Muscle of leg (tissue), 11 donors: ENCODE results near the gene NCOA1. TPM values are rescaled to one million over a fixed set of nuclear protein-coding genes. Genes with fewer than 3 reads are reported as not detected.
"Not testable (repeated sequence)": the region's sequence is repeated elsewhere in the genome, so short reads cannot be mapped to it uniquely, and the experiment has no call there.

Experiments used
- DNase-seq: peaks from one replicate; pipeline ENCODE4 v3.0.0; 2013
- H3K27ac ChIP-seq: one replicate; pipeline ENCODE4 v1.5.1; 2013; ENCODE audit warnings: mild to moderate bottlenecking, low read length, control low read depth
- H3K27me3 ChIP-seq: one replicate; pipeline ENCODE4 v1.6.1; 2013; ENCODE audit warnings: low read length; ENCODE audit not compliant: control insufficient read depth, insufficient read depth
- H3K36me3 ChIP-seq: one replicate; pipeline ENCODE4 v1.6.1; 2013; ENCODE audit warnings: low read length; ENCODE audit not compliant: control insufficient read depth, insufficient read depth
- H3K4me1 ChIP-seq: one replicate; pipeline ENCODE4 v1.6.1; 2013; ENCODE audit warnings: low read length; ENCODE audit not compliant: control insufficient read depth, insufficient read depth
- H3K4me3 ChIP-seq: one replicate; pipeline ENCODE4 v1.5.1; 2013; ENCODE audit warnings: low read length, control low read depth
- H3K9me3 ChIP-seq: replicated peaks from 2 replicates; pipeline ENCODE4 v1.6.1; 2013; ENCODE audit warnings: low read depth, low read length; ENCODE audit not compliant: control insufficient read depth
- WGBS: methylation state at CpG from one replicate; pipeline ENCODE4 v1.1.5; 2013; ENCODE audit warnings: missing lambda C conversion rate; ENCODE audit not compliant: insufficient coverage; 5-methylcytosine and 5-hydroxymethylcytosine counted together
- polyA plus RNA-seq, 8 donors: library from polyadenylated mRNA; unstranded; fragments of 120-200 nt; gene quantifications; one replicate each; pipeline versions ENCODE4 v1.2.1 to v1.2.3, GENCODE V29; 2013; ENCODE audit warnings: inconsistent platforms in 1 of 8, low replicate concordance in 1 of 8; ENCODE audit not compliant: insufficient read length in 8 of 8, insufficient read depth in 1 of 8
- total RNA-seq: library from RNA; stranded (reverse); fragments of 120-200 nt; gene quantifications from one replicate; pipeline ENCODE4 v1.2.4, GENCODE V29; 2013

The NCOA1 gene
- total and polyA plus RNA-seq, 9 donors: 69.6 to 106 (median 89.6) TPM

GRCh38 chr2:24783641-24784040 is 292.6 kb downstream of the NCOA1 start:
- no peaks in the 10 kb centered on the region for H3K9me3 ChIP-seq
- no peak for DNase-seq
- no peaks in the 10 kb centered on the region for H3K27me3 ChIP-seq
- no peaks in the 10 kb centered on the region for H3K36me3 ChIP-seq
- WGBS: no CpG with 5 or more reads among the region's 3 CpGs
- no peak overlapping the region for H3K27ac ChIP-seq
- H3K4me3 ChIP-seq: no peak overlapping the region
- peaks cover 6% of the 10 kb centered on the region for H3K4me1 ChIP-seq

GRCh38 chr2:24785671-24786321 is 294.7 kb downstream of the NCOA1 start:
- H3K4me1 ChIP-seq: peaks cover 6% of the 10 kb centered on the region
- peak; percentile 43 for DNase-seq
- no peak overlapping the region for H3K27ac ChIP-seq
- no peak overlapping the region for H3K4me3 ChIP-seq
- no peaks in the 10 kb centered on the region for H3K27me3 ChIP-seq
- H3K36me3 ChIP-seq: peaks cover 13% of the 10 kb centered on the region
- WGBS: 69% methylated on average over 6 of the region's 6 CpGs
- H3K9me3 ChIP-seq: no peaks in the 10 kb centered on the region

- H3K27ac ChIP-seq: no peak overlapping the region
- H3K4me3 ChIP-seq: no peak overlapping the region
- H3K36me3 ChIP-seq: peaks cover 13% of the 10 kb centered on the region
- H3K27me3 ChIP-seq: no peaks in the 10 kb centered on the region
- no peak for DNase-seq
- H3K9me3 ChIP-seq: no peaks in the 10 kb centered on the region
- WGBS: 64% methylated on average over 2 of the region's 2 CpGs
- H3K4me1 ChIP-seq: peaks cover 6% of the 10 kb centered on the region
Measured at GRCh38 chr2:24787532-24787931, 296.5 kb downstream of the NCOA1 start.

DNA sequence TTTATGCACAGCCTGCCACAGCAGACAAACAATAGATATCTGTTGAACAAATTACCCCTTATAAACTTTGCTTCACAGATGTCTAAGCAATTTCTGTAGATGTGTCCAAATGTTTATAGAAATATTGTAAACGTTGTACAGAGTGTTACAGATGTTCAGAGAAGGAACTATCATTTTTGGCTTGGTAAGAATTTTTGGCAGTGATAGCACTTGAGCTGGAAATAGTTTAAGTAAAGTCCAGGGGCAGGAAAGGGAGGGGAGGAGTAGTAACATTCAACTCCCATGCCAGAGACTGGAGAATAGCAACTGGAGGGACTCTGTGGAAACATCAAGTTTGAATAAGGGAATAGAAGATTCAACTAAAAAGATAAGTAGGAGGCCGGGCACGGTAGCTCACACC is 297.8 kb downstream of the NCOA1 start:
- DNase-seq: peak; percentile 56
- 13% methylated on average over 3 of the region's 3 CpGs for WGBS

DNA sequence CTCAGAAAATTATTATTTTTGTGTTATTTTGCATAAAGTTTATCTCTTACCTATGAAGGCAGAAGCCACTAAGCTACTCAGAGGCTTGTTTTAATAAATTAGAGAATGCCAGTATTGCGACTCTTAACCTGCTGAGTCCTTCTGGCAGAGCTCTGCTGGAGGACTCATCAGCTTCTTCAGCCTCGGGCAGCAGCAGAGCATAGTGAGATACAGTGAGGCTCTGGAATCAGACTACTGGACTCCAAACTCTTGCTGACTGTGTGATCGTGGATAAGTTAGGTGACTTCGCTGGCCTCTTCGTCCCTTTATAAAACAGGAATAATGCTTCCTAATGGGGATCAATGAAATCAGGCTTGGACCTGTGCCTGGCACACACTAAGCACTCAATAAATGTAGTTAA is 300.4 kb downstream of the NCOA1 start:
- Histone ChIP-seq H3K4me1 (peaks cover 6% of the 10 kb centered on the region), H3K27ac (no peak overlapping the region)
- WGBS: 79% methylated on average over 2 of the region's 5 CpGs

More for the DNA sequence above, 297.8 kb downstream of the NCOA1 start:
- peaks cover 9% of the 10 kb centered on the region for H3K4me1 ChIP-seq
- no peaks in the 10 kb centered on the region for H3K27me3 ChIP-seq
- H3K4me3 ChIP-seq: no peak overlapping the region
- H3K27ac ChIP-seq: no peak overlapping the region
- peaks cover 13% of the 10 kb centered on the region for H3K36me3 ChIP-seq
- no peaks in the 10 kb centered on the region for H3K9me3 ChIP-seq

DNA sequence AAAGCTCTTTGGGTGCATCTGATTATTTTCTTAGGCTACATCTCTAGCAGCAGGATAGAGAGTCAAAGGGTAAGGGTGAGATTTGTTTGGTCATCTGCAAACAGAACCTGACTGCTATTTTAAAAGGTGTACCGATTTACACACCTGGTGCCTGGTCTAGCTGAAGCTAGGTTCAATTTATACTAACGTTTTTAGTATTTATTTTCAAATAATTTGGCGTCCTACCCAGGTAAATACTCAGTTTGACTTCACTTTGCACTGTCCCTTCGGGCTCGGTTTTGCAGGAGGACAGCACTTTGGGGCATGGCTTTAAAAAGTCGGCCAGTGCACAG is 301.5 kb downstream of the NCOA1 start:
- Histone ChIP-seq H3K9me3 (no peaks in the 10 kb centered on the region), H3K27ac (peak overlapping the region; percentile 98), H3K4me3 (peak overlapping the region; percentile 91), H3K4me1 (peaks cover 6% of the 10 kb centered on the region), H3K36me3 (peaks cover 18% of the 10 kb centered on the region), H3K27me3 (no peaks in the 10 kb centered on the region)
- DNase-seq: no peak
- 0% methylated on average over 3 of the region's 6 CpGs for WGBS

More for the DNA sequence above, 300.4 kb downstream of the NCOA1 start:
- H3K9me3 ChIP-seq: no peaks in the 10 kb centered on the region
- no peak overlapping the region for H3K4me3 ChIP-seq
- no peaks in the 10 kb centered on the region for H3K27me3 ChIP-seq
- H3K36me3 ChIP-seq: peaks cover 16% of the 10 kb centered on the region
- DNase-seq: no peak

DNA sequence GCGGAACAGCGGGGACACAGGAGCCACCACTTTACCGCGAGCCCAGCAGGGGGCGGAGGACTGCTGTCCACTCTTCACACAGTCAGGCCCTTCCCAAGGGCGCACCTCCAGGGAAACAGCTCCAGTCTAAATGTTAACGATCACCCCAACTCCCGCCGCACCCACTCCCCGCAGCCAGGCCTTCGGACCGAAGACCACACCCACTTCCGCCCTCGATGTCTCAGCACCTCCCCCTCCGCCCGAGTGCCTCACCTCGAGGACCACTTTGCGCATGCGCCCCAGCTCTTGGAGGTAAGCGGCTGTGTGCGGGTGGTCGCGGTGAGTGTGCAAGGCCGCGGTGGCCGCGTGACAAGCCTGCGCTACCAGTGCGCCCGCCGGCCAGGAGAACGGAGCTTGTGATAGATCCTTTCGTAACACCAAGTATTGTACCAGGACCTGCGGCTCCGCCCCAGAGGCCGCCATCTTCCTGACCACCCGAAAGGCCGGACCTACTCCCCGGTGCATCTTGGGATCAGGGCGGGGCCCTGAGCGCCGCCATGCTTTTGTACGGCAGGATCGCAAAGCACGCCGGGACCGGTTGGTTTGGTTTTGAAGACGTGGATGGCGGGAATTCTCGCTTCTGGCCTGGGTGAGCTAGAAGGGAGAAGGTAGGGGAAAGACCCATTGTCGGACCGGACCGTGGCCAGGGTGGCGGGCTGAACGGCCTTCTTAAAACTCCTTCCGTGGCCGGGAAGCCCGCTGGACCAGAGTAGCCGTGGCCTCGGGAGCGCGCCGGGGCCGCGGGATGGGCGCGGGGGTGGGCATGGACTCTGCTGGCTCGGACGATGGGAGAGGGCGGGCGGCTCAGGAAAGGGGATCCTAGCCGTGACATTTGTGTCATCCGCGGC is 302.1 kb downstream of the NCOA1 start, which contains the start of the genes CENPO and PTRHD1:
Gene CENPO (plus strand): TSS at position 552 of the 887 bp plus-strand sequence. CDS start 495 bp downstream, outside the sequence.
Gene PTRHD1 (minus strand): TSS at position 518 of the 887 bp plus-strand sequence. CDS start 14 bp downstream, at position 504.
- WGBS: under 1% methylated on average over 70 of the region's 74 CpGs
- no peaks in the 10 kb centered on the region for H3K27me3 ChIP-seq
- H3K4me1 ChIP-seq: peaks cover 6% of the 10 kb centered on the region
- H3K9me3 ChIP-seq: no peaks in the 10 kb centered on the region
- H3K4me3 ChIP-seq: peak within 1 kb of the TSS; percentile 91
- H3K27ac ChIP-seq: peak within 1 kb of the TSS; percentile 98
- H3K36me3 ChIP-seq: peaks cover 20% of the 10 kb centered on the region
- DNase-seq: peak; percentile 99

GRCh38 chr2:24793761-24794435 is 302.8 kb downstream of the NCOA1 start:
- Histone ChIP-seq H3K4me1 (peaks cover 6% of the 10 kb centered on the region), H3K27me3 (no peaks in the 10 kb centered on the region), H3K9me3 (no peaks in the 10 kb centered on the region), H3K27ac (peak overlapping the region; percentile 98), H3K4me3 (peak overlapping the region; percentile 91), H3K36me3 (peaks cover 19% of the 10 kb centered on the region)
- DNase-seq: peak; percentile 54
- WGBS: 3% methylated on average over 13 of the region's 14 CpGs

GRCh38 chr2:24797644-24798043 is 306.6 kb downstream of the NCOA1 start:
- H3K27me3 ChIP-seq: no peaks in the 10 kb centered on the region
- H3K36me3 ChIP-seq: peaks cover 16% of the 10 kb centered on the region
- no peak overlapping the region for H3K4me3 ChIP-seq
- no peak for DNase-seq
- peaks cover 6% of the 10 kb centered on the region for H3K4me1 ChIP-seq
- no peak overlapping the region for H3K27ac ChIP-seq
- no peaks in the 10 kb centered on the region for H3K9me3 ChIP-seq
- WGBS: 100% methylated on average over 1 of the region's 2 CpGs

DNA sequence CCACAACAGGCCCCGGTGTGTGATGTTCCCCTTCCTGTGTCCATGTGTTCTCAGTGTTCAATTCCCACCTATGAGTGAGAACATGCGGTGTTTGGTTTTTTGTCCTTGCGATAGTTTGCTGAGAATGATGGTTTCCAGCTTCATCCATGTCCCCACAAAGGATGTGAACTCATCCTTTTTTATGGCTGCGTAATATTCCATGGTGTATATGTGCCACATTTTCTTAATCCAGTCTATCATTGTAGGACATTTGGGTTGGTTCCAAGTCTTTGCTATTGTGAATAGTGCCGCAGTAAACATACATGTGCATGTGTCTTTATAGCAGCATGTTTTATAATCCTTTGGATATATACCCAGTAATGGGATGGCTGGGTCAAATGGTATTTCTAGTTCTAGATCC is 309.4 kb downstream of the NCOA1 start:
- no CpG with 5 or more reads among the region's 5 CpGs for WGBS
- H3K4me3 ChIP-seq, H3K4me1 ChIP-seq, H3K27ac ChIP-seq, H3K9me3 ChIP-seq, H3K27me3 ChIP-seq, DNase-seq: not testable (repeated sequence)
- H3K36me3 ChIP-seq: peaks cover 14% of the 10 kb centered on the region
